LNCAP (cell line): ENCODE measurements around the gene HCAR2.
A peak's percentile ranks its signal among the peaks of the same experiment; 100 is the strongest.
"Not testable (repeated sequence)": the region's sequence is repeated elsewhere in the genome, so short reads cannot be mapped to it uniquely, and the experiment has no call there.

ENCODE experiments used
- TF ChIP-seq, protein P1 (sequence below): fragments of 450-650 bp; IDR thresholded peaks from 2 replicates; pipeline ENCODE4 v1.5.1; 2017; ENCODE audit warnings: mild to moderate bottlenecking

The HCAR2 gene

DNA sequence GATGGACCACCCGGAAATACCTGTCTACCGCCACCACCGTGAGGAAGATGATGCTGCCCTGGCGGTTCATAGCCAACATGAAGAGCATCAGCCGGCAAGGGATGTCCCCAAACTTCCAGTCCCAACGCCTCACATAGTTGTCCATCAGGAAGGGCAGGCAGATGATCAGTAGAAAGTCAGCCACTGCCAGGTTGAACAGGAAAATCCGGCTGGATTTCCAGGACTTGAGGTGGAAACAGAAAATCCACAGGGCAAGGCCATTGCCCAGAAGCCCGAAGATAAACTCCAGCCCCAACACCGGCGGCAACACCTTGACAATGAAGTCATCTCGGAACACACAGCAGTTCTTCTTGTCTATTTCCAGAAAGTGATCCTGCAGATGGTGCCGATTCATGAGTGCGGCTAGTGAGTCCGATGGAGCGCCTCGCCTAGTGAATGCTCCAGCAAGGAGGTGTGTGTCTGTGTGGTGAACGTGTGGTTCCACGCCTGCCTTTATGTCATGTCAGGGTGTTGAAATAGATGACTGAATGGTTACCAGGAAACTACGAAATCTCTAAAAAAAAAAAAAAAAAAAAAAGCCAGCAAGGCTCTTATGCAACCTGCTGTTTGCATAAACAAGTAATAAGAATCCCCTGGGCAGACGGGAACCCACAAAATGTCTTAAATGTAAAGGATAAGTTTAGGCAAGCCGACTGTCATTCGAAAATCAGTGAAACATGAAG, at the start of gene HCAR2:
Gene HCAR2, minus strand, starts transcription at position 468 of the 722 bp plus-strand sequence. Its CDS starts 74 bp downstream, at position 394.
- TF ChIP-seq, protein P1, sequence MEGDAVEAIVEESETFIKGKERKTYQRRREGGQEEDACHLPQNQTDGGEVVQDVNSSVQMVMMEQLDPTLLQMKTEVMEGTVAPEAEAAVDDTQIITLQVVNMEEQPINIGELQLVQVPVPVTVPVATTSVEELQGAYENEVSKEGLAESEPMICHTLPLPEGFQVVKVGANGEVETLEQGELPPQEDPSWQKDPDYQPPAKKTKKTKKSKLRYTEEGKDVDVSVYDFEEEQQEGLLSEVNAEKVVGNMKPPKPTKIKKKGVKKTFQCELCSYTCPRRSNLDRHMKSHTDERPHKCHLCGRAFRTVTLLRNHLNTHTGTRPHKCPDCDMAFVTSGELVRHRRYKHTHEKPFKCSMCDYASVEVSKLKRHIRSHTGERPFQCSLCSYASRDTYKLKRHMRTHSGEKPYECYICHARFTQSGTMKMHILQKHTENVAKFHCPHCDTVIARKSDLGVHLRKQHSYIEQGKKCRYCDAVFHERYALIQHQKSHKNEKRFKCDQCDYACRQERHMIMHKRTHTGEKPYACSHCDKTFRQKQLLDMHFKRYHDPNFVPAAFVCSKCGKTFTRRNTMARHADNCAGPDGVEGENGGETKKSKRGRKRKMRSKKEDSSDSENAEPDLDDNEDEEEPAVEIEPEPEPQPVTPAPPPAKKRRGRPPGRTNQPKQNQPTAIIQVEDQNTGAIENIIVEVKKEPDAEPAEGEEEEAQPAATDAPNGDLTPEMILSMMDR, result not testable (repeated sequence)

DNA sequence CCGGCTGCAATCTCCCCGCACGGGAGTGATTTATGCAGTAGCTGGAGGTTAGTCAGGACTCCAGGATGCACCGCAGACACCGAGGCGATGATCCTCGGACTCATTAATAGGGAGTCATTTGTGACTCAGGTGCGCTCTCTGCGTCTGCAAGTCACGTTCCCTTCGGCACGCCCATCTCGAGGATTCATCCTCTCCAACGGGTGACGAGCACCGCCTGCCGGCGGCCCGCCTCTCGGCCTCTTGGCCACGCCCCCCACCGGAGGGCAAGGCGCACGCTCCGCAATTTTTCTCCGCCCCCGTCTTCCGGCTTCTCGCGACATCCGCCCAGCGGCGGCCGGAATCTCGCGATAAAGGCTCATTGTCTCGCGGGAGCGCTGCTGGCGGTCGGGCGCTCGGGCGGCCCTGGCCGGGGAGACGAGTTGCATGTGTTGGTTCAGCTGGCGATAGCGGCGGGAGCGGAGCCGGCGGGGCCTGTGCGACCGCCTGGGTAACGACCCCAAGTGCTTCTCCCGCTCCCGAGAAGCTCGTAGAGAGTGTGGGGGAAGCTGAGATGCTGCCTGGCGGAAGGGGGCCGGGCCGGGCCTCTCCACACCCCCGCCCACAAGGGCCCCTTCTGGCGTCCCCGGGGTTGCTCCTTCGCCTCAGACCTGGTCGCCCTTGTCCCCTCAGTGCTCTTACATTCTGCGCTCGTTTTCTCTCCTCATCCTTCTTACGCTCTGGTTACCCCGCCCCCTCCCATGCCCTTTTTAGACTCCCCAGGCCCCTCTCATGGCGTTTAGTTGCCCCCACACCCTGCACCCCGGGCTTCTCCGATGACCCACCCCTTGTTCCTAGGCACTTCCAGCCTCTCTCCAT, 49.5 kb upstream of the HCAR2 start, which contains the start of gene DENR:
Gene DENR, plus strand, starts transcription at position 361 of the 855 bp plus-strand sequence. CDS start 878 bp downstream, outside the sequence.
- TF ChIP-seq, protein P1, result peak; percentile 78; the same call in 1 of the 2 replicates

DNA sequence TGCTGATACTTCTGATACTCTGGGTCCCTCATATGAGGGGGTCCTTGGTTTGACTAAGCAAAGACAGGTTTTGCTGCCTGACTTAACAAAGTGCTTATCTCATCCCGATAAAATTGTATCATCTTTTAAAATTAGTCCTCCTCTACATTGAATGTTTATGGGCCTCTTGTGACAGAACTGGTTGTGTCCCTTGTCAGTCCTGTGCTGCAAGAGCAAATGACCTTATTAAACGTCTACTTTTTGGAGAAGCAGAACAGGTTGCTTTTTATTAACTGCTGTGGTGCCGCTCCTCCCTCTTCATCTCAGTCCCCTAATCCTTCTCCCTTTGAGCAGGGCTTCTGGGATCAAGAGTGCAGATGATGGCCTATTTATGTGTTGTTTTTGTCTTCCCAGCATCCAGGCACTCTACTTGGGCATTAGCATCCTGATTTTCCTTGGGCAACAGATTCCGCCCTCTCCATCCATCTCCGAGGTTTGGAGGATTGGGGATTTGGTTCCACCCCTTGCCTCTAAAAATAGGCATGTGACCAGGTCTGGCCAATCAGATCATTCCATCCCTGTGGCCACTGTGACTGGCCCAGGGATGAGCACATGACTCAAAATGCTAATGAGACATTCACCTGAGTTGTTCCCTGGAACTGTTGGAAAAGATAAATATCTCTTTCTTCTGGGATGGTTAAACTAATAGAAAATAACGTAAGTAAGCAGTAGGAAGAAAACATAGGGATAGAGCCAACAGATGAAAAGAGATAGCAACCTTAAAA, 46.6 kb upstream of the HCAR2 start:
- TF ChIP-seq, protein P1, result no peak

DNA sequence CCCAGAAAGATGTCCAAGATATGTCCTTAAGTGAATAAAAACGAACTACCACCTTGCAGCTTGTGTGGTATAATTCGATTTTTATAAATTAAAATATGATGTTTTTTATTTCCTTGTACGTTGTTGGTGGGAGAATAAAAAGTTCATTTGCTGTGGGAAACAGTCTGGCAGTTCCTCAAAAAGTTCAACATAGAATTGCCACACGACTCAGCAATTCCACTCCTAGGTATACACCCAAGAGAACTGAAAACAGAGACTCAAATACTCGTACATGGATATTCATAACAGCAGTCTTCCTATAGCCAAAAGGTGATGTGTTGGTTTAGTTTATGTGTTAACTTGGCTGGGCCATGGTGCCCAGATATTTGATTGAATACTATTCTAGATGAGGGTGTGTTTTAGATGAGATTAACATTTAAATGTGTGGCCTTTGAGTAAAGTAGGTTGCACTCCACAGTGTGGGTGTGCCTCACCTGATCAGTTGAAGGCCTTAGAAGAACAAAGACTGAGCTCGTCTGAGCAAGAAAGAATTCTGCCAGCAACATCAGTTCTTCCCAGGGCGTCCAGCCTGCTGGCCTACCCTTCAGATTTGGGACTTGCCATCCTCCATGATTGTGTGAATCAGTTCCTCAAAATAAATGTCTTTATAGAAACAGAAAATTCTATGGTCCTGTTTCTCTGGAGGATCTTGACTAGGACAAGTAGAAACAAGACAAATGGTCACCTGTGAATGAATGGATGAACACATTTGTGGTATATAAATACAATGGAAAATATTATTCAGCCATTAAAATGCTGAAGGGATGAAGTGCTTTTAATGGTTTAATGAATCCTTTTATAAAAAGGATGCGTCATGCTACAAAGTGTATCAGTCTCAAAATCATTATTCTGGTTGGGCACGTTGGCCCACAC, 44.3 kb upstream of the HCAR2 start:
- TF ChIP-seq, protein P1, result no peak

DNA sequence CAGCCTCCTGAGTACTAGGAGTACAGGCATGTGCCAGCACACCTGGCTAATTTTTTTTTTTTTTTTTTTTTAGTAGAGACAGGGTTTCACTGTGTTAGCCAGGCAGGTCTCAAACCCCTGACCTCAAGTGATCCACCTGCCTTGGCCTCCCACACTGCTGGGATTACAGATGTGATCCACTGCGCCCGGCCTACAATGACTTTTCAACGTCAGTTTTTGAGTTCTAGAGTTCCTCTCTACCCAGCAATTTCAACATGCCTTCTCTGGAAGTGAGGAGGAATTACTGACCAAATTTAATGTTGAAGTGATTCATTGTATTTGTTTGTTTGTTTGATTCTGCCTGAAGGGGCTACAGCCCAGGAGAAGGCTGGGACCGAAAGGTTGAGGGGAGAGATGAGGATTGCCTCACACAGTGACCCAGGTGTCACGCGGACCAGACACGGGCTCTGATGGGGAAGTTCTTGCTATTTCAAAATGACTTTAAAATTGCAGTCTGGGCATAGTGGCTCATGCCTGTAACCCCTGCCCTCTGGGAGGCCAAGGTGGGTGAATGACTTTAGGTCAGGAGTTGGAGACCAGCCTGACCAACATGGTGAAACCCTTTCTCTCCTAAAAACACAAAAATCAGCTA, 40.9 kb upstream of the HCAR2 start:
- TF ChIP-seq, protein P1, result no peak

DNA sequence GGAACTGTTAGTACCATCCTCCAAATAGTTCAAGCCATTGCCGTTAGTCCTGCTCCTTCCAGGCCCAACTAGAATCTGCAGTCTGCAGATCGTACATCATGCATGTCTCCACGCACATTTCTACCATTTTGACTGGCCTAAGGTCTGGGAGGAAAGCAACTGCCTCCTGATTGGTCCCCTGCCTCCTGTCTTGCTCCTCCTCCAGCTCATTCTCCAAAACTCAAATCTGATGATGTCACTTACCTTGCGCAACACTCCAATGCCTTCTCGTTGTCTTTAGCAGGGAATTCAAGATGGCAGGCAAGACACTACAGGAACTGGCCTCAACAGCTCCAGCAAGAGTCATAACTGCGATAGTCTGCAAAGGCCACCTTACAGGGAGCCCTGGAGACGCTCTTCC, 37.2 kb upstream of the HCAR2 start:
- TF ChIP-seq, protein P1, result no peak
